HG03175 (cell line): ENCODE measurements around the gene NBPF26.
"Not testable (repeated sequence)": the region's sequence is repeated elsewhere in the genome, so short reads cannot be mapped to it uniquely, and the experiment has no call there.

Experiments
- ATAC-seq: cut with Tn5 transposase; IDR thresholded peaks from one replicate; pipeline ENCODE4 v1.9.1; 2021; ENCODE audit warnings: mild to moderate bottlenecking, moderate library complexity; ENCODE audit not compliant: unreplicated experiment

NBPF26 gene

GRCh38 chr1:120723715-120724402 lies at the start of gene NBPF26:
Gene NBPF26 (plus strand): TSS chr1:120723945.
- not testable (repeated sequence) for ATAC-seq

- not testable (repeated sequence) for ATAC-seq
Observed at GRCh38 chr1:120680106-120680819, 43.5 kb upstream of the NBPF26 start.

DNA sequence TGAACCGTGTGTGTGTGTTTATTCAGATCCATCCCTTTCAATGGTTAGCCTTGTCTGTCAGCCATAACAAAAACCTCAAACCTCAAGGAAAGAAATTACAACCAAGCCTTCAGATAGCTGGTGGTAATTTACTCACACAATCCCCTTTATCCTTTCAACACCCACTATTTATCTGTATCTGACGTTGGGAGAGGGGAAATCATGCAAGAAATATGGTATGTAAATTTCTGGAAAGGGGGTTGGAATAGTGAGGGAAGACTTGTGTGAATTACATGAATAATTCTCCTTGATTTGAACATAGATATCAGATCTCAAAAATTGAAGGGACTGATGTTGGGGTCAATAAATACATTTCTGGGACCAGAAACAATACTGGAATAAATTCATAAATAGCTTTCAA lies 42.8 kb upstream of the NBPF26 start:
- not testable (repeated sequence) for ATAC-seq

DNA sequence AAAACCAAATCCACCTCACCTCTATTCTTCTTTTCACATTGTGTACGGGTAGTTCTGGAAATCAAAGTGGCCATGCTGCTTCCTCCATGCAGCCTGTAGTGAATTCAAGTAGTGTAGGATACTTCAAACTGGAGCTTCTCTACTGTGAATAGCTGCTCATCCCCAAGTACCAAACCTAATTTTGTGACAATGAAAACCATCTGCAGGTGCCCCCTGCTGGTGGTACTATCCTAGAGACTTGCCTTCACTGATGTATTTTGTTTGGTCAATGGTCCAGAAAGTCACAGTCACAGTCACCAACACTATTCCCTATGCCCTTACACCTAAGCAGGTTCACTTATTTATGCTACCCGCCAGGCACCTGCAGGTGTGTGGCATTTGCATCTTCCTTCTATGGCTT lies 39.3 kb upstream of the NBPF26 start:
- ATAC-seq, result not testable (repeated sequence)

GRCh38 chr1:120685622-120686021 lies 38.1 kb upstream of the NBPF26 start:
- ATAC-seq, result not testable (repeated sequence)

DNA sequence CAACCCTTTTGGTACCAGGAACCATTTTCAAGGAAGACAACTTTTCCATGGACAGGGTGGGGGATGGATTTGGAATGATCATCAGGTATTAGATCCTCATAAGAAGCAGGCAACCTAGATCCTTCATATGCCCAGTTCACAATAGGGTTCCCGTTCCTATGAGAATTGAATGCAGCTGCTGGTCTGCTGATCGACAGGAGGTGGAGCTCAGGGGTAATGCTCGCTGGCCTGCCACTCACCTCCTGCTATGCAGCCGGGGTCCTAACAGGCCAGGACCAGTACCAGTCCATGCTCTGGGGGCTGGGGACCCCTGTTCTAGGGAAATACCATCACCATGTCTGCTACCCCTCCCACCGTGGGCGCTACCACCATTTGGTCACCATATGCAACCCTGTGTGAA lies 36.5 kb upstream of the NBPF26 start:
- ATAC-seq, result not testable (repeated sequence)

DNA sequence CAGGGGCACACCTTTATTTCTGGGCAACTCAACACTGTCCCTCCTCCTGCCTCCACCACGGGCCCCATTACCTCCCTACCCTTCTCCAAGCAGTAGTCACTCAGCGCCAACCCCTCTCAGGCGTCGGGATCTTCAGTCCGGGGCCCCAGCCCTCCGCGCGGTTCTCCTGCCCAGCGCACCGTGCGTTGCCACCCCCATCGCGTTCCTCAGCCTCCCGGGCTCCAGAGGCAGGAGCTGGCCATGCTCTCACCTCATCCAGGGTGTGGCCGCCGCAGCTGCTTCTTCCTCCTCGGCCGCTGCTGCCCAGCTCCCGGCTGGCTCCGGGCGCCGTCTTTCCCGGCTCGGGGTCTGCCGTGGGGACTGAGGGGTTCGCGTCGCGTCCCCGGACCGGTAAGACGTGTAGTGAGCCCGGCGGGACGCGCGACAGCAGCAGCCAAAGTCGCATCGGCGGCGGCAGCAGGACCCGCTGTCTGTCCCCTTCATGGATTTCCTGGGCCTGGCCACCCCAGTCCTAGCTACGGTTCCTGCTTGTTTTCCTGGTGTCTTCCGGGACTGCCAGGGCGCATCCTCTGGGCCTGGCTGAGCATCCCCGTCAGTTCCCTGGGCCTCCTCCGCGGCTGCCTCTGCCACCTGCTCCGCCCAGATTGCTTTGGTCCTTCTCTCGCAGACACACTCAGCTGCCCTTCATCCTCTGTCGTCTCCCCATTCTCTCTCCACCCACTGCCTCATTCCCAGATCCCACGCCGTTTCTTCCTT lies 22.8 kb upstream of the NBPF26 start:
- ATAC-seq, result not testable (repeated sequence)

- not testable (repeated sequence) for ATAC-seq
Observed at GRCh38 chr1:120723358-120723714, 409 bp upstream of the NBPF26 start.

GRCh38 chr1:120724507-120724906 lies 762 bp downstream of the NBPF26 start:
- not testable (repeated sequence) for ATAC-seq

DNA sequence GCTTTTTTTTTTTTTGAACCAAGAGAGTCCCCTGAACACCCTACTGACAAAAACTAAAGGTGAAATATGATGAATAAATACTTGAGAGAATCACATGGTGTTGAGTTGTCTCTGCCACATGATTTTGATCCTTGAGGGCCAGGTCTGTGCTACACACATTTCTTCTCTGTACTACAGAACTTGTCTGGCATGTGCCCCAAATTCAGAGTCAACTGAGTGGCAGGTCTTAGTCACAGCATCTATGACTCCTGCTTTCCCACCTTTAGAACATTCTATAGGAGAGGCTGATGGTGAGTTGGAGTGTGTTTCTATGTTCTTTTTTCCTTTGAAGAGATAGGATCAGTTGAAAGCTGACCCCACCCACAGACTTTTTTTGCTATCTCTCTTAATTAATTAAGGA lies 5.1 kb downstream of the NBPF26 start:
- not testable (repeated sequence) for ATAC-seq

GRCh38 chr1:120769090-120769489 lies 45.3 kb downstream of the NBPF26 start:
- ATAC-seq, result not testable (repeated sequence)

DNA sequence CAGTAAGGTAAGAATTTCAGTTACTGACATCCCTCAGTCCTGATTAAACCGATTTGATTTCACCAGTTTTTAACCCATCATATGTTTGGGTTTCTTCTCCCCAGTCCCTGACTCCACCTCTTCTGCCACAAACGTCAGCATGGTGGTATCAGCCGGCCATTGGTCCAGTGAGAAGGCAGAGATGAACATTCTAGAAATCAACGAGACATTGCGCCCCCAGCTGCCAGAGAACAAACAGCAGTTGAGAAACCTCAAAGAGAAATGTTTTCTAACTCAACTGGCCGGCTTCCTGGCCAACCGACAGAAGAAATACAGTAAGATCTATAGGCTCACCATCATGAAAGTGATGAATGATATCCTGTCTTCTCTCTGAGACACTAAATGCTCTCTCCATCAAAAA lies 81.7 kb downstream of the NBPF26 start:
- not testable (repeated sequence) for ATAC-seq

DNA sequence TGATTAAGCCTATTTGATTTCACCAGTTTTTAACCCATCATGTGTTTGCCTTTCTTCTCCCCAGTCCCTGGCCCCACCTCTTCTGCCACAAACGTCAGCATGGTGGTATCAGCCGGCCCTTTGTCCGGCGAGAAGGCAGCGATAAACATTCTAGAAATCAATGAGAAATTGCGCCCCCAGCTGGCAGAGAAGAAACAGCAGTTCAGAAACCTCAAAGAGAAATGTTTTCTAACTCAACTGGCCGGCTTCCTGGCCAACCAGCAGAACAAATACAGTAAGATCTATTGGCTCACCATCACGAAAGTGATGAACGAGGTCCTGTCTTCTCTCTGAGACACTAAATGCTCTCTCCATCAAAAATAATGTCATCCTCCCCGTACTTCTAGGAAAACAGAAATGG lies 88.1 kb downstream of the NBPF26 start:
- ATAC-seq, result not testable (repeated sequence)

- not testable (repeated sequence) for ATAC-seq
Observed at GRCh38 chr1:120825051-120825450, 101.3 kb downstream of the NBPF26 start.

GRCh38 chr1:120826623-120827022 lies 102.9 kb downstream of the NBPF26 start:
- not testable (repeated sequence) for ATAC-seq

- not testable (repeated sequence) for ATAC-seq
Observed at GRCh38 chr1:120844186-120844944, 120.6 kb downstream of the NBPF26 start.

- ATAC-seq, result not testable (repeated sequence)
Observed at GRCh38 chr1:120844945-120845330, 121.2 kb downstream of the NBPF26 start.

- ATAC-seq, result not testable (repeated sequence)
Observed at GRCh38 chr1:120849400-120850286, 125.9 kb downstream of the NBPF26 start.

DNA sequence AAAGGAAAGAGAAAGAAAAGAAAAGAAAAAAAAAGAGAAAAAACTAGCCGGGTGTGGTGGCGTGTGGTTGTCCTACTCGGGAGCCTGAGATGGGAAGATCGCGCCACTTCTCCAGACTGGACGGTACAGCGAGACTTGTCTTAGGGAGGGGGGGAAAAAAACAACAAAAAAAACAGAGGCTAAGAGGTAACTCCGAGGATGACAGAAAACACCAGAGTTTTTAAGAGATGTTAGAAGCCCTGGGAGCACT lies 126.5 kb downstream of the NBPF26 start:
- ATAC-seq, result not testable (repeated sequence)
